Left kidney (tissue), 2 donors: Measurements from ENCODE around the gene HDAC9. TPM values are rescaled to one million over a fixed set of nuclear protein-coding genes. Genes with fewer than 3 reads are reported as not detected.

Source experiments
- DNase-seq: peaks from one replicate; pipeline ENCODE4 v3.0.0-alpha.2; 2013
- polyA plus RNA-seq: library from polyadenylated mRNA; unstranded; fragments of 120-200 nt; gene quantifications from one replicate; pipeline ENCODE4 v1.2.1, GENCODE V29; 2013; ENCODE audit not compliant: insufficient read length

Gene HDAC9
- polyA plus RNA-seq, 1 donor, result 10.4 TPM

DNA sequence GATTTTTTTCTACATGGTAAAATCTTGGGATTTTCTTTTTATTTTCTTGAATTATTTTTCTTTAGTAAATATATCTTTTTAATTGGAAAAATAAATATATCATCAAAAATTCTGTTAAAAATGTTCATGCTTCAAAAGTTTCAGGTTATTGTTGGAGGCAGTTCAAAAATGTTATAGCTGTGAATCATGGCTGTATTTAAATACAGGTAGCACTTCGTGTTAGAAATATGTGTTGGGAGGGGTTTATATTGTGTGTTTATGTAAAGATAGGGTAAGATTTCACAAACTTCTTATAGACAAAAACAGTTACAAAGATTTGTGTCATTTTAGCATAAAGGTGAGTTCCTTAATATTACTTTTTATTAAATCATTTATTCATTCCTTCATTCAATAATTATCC, 60.4 kb downstream of the HDAC9 start:
- no peak for DNase-seq

DNA sequence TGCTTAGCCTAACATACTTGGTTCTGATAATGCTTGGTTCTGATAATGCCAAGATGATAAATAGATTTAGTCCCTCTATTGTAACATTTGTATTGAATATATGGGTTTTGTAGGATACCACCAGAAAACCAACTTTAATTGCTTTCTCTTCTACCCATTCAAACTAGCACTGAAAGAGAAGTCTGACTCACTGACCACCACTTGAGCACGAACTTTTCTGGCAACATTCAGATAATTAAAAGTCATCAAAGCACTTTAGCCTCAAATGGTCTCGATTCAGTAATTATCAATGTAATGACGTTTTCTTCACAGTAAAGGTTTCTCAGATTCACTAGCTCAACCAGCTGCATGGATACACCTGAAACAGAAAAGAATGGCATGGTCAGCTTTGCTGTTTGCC, 63.0 kb downstream of the HDAC9 start:
- DNase-seq, result no peak

DNA sequence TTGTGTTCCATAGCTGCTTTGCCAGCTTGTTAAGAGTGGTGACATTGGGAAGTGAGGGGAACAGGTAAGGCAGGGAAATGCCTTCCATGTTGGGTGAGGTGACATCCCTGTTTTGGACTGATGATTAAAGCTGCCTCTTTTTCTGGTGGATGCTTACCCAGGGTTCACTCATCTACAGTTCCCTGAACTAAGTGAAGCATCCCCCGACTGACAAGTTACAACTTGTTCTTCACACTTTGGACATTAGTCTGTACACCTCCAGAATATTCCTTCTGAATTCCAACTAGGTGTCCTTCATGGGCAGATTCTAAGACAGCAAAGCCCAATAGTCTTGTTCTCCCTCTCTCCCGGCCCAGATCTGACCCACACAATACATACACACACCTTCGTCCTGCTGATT, 63.4 kb downstream of the HDAC9 start:
- DNase-seq, result no peak

GRCh38 chr7:18559756-18560155, 64.2 kb downstream of the HDAC9 start:
- DNase-seq, result no peak

DNA sequence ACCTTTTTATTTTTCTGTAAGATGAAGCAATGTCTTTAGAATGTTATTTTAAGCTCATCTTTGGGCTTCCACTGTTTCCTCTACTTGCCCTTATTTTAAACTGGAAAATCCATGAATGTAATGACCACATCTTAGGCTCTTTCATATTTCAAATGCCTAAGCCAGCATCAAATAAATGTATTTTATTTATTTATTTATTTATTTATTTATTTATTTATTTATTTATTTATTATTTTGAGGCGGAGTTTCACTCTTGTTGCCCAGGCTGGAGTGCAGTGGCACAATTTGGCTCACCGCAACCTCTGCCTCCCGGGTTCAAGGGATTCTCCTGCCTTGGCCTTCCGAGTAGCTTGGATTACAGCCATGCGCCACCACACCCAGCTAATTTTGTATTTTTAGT, 69.2 kb downstream of the HDAC9 start:
- no peak for DNase-seq

DNA sequence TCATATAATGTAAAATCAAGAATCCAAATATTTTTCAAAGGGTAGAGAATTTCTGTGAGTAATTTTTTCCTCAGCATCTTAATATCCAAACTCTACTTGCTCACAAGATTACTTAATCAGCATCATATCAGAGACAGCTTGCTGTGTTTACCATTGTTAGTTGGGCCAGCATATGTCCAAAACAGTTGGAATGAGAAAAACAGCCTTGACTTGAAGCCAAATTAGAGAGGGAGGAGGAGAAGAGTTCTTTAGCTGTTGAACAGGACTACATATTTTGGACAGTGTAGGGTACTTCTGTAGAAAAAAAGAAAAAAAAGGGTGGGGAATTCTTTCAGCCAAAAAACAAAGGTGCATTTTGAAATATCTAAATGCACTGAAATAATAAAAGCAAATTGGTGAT, 69.8 kb downstream of the HDAC9 start:
- DNase-seq, result no peak

- DNase-seq, result no peak
Measured at GRCh38 chr7:18566205-18566604, 70.7 kb downstream of the HDAC9 start.

DNA sequence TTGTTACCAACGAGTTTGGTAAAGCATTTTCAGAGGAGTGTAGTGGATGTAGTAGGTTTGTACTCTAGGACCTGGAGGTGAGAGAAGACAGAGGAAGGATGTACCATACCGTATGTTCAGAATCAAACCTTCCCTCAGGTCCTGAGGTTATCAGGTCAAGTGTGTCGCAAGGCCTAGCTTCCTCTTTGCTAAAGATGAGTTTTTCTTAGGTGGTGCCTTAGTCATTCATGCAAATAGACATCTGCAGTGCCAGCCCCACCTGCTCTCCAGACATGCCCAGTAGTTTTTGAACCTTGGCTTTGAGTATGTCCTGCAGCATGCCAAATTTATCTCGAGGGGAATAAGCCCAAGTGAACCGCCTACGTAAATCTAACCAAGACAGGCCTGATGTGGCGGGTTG, 71.3 kb downstream of the HDAC9 start:
- no peak for DNase-seq

- no peak for DNase-seq
Measured at GRCh38 chr7:18570441-18570840, 74.9 kb downstream of the HDAC9 start.

GRCh38 chr7:18570890-18571478, 75.4 kb downstream of the HDAC9 start:
- DNase-seq, result peak; percentile 30

DNA sequence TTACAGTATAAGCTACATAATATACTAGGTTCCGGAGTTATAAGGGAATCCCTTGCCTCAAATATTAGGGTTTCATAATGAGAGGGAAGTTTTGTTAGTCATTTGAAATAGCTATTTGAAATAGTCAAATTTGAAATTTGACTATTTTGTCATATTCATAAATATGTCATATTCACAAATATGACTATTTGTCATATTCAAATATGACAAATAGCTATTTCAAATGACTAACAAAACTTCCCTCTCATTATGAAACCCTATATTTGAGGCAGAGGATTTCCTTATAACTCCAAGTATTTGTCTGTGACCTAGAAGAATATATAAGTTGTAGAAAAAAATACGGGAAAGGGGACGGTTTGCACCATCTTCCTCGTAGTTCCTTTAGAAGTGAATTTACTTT, 76.6 kb downstream of the HDAC9 start:
- no peak for DNase-seq

GRCh38 chr7:18572885-18573284, 77.3 kb downstream of the HDAC9 start:
- DNase-seq, result no peak

- DNase-seq, result no peak
Measured at GRCh38 chr7:18573410-18574234, 78.1 kb downstream of the HDAC9 start.

- DNase-seq, result no peak
Measured at GRCh38 chr7:18574235-18574540, 78.6 kb downstream of the HDAC9 start.

DNA sequence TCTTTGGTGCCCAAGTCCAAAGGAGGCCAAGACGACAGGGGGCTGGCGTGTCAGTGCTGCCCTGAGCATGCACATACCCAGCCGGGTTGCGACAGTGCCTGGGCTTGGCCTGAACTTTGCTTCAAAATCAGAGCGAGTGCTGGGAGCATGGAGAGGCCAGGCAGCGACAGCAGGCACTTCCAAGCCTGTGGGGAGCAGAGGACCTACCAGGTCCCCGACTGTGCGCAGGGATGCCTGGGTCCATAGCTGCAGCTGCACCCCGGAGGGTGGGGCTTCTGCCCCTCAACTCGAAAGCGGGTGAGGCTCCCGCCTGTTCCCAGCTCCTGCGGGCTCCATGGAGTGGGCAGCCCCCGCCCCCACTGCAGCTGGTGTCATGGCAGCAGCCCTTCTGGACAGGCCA, 79.1 kb downstream of the HDAC9 start:
- DNase-seq, result no peak

DNA sequence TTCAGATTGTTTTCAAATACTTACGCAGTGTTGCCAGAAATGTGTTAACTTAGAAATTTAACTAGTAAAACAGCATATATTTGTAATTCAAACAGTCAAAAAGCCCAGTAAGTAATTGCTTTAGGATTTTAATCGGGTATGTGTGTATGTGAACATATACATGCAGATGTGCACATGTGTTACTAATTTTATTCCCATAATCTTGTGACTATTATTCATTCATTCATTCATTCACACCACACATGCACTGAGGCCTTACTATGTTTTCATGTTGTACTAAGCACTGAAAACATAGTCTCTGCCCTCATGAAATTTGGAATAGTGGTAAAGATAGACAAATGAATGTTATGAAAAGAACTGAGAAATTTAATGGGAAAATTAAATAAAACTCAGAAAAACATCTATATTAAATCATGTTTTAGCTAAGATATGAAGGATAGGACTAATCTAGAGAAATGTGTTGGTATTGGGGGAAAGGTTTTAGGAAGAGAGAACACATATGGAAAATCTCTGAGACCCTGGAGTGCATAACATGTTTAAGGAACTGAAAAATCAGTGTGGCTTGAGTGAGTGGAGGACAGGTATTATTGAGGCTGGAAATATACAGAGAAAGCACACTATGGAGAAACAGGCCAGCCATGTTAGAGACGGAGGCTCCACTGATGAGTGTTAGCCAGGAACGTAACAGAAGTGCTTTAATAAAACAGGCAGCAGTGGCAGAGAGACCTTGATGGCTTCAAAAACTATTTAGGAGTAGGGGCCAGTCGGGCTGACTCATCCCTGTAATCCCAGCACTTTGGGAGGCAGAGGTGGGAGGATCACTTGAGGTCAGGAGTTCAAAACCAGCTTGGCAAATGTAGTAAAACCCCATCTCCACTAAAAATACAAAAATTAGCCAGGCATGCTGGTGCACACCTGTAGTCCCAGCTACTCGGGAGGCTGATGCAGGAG, 80.3 kb downstream of the HDAC9 start:
- DNase-seq, result no peak

GRCh38 chr7:18577096-18577771, 81.7 kb downstream of the HDAC9 start:
- DNase-seq, result no peak

DNA sequence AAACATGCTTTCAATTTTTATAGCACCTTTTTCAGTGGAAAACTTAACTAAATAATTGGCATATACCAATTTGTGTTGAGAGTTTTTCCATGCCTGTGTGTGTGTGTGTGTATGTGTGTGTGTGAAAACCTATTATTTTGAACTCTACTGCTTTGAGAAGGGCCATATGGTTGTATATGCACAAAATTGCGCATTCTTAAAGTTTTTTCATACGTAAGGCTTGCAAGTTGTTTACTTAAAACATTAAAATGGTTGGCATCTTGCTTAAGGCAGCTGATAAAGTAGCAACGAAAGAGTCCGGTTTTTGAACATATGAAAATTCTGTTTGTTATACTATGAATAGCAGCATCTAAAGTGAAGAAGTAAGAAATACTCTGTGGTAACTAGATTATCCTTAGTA, 84.1 kb downstream of the HDAC9 start:
- DNase-seq, result no peak

DNA sequence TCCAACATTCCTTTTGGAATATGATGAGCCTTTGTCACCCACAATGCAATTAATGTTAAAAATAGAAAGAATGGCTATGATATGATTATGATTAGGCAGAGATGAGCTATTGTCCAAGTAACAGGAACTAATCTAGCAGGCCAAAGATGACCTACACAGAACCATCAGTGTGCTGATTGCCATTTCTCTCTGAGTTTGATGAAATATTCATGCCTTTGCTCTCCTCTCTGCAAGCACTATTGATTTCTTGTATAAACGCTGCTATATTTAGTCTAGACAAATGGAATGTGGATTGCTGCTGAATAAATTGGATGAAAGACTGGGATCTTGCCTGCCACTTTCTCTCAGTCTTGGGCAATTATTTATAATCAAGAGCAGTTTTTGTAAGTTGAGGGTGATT, 85.4 kb downstream of the HDAC9 start:
- no peak for DNase-seq

- no peak for DNase-seq
Measured at GRCh38 chr7:18583305-18583704, 87.8 kb downstream of the HDAC9 start.

DNA sequence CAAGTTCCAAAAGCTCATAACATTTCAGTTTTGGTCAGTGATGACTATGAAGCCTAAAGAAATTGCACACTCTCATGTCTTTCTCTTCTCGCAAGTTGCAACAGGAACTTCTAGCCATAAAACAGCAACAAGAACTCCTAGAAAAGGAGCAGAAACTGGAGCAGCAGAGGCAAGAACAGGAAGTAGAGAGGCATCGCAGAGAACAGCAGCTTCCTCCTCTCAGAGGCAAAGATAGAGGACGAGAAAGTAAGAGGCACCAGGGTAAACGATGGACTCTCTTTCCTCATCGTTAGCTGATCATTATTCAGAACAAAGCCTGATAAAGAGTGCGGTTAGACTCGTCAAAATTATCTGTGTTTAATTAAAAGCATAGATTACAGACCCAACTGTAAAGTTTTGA, 94.7 kb downstream of the HDAC9 start:
- DNase-seq, result no peak

- DNase-seq, result peak; percentile 46
Measured at GRCh38 chr7:18590744-18591340, 95.3 kb downstream of the HDAC9 start.
